ENCODE data around the gene TSTD1. TPM values are rescaled to one million over a fixed set of nuclear protein-coding genes. Genes with fewer than 3 reads are reported as not detected.

The TSTD1 gene
- total RNA-seq, 2 donors from 2014 or later, result 38.7 to 119 TPM

GRCh38 chr1:161052899-161053298 is 14.1 kb upstream of the TSTD1 start:
- Mint-ChIP-seq H3K27me3 (no peaks in the 10 kb centered on the region), H3K27ac (peak overlapping the region; percentile 53), H3K9me3 (no peaks in the 10 kb centered on the region), H3K4me3 (no peak overlapping the region), H3K4me1 (no peaks in the 10 kb centered on the region), H3K36me3 (ENCODE audit: low read depth) (peaks cover 98% of the 10 kb centered on the region)
- ATAC-seq (replicated peaks), result no peak

GRCh38 chr1:161051219-161051618 is 12.5 kb upstream of the TSTD1 start:
- no peak overlapping the region for H3K27ac Mint-ChIP-seq
- no peak overlapping the region for H3K4me3 Mint-ChIP-seq
- peaks cover 9% of the 10 kb centered on the region for H3K4me1 Mint-ChIP-seq
- H3K27me3 Mint-ChIP-seq, result no peaks in the 10 kb centered on the region
- ATAC-seq (replicated peaks), result no peak
- peaks cover 91% of the 10 kb centered on the region for H3K36me3 Mint-ChIP-seq (ENCODE audit: low read depth)
- H3K9me3 Mint-ChIP-seq, result no peaks in the 10 kb centered on the region

GRCh38 chr1:161048949-161049722 is 10.4 kb upstream of the TSTD1 start:
- H3K27me3 Mint-ChIP-seq, result no peaks in the 10 kb centered on the region
- H3K4me1 Mint-ChIP-seq, result peaks cover 17% of the 10 kb centered on the region
- peak overlapping the region; percentile 98 for H3K27ac Mint-ChIP-seq
- H3K9me3 Mint-ChIP-seq, result no peaks in the 10 kb centered on the region
- peak overlapping the region; percentile 6 for H3K4me3 Mint-ChIP-seq
- H3K36me3 Mint-ChIP-seq (ENCODE audit: low read depth), result peaks cover 90% of the 10 kb centered on the region
- ATAC-seq (replicated peaks), result no peak

- no peak for ATAC-seq (replicated peaks)
- H3K4me1 Mint-ChIP-seq, result peaks cover 22% of the 10 kb centered on the region
- H3K9me3 Mint-ChIP-seq, result no peaks in the 10 kb centered on the region
- peak overlapping the region; percentile 98 for H3K27ac Mint-ChIP-seq
- H3K4me3 Mint-ChIP-seq, result peak overlapping the region; percentile 93
- no peaks in the 10 kb centered on the region for H3K27me3 Mint-ChIP-seq
- peaks cover 87% of the 10 kb centered on the region for H3K36me3 Mint-ChIP-seq (ENCODE audit: low read depth)
Measured at GRCh38 chr1:161047436-161048420, 9.0 kb upstream of the TSTD1 start.

GRCh38 chr1:161046605-161047228 is 8.0 kb upstream of the TSTD1 start:
- Mint-ChIP-seq H3K36me3 (ENCODE audit: low read depth) (peaks cover 87% of the 10 kb centered on the region), H3K9me3 (no peaks in the 10 kb centered on the region), H3K4me1 (peaks cover 26% of the 10 kb centered on the region)

GRCh38 chr1:161045736-161046604 is 7.2 kb upstream of the TSTD1 start, which contains the start of gene USF1:
Gene USF1, minus strand, starts transcription at chr1:161045977. Its CDS starts 2,702 bp downstream, at chr1:161043275.
- Mint-ChIP-seq H3K27me3 (no peaks in the 10 kb centered on the region), H3K9me3 (no peaks in the 10 kb centered on the region), H3K27ac (peak within 1 kb of the TSS; percentile 98), H3K4me1 (peaks cover 30% of the 10 kb centered on the region), H3K36me3 (ENCODE audit: low read depth) (peaks cover 87% of the 10 kb centered on the region), H3K4me3 (peak within 1 kb of the TSS; percentile 93)
- peak; percentile 89 for ATAC-seq (replicated peaks)

More at GRCh38 chr1:161046605-161047228, 8.0 kb upstream of the TSTD1 start:
- ATAC-seq (replicated peaks), result no peak
- peak overlapping the region; percentile 98 for H3K27ac Mint-ChIP-seq
- no peaks in the 10 kb centered on the region for H3K27me3 Mint-ChIP-seq
- peak overlapping the region; percentile 93 for H3K4me3 Mint-ChIP-seq

GRCh38 chr1:161044908-161045735 is 6.4 kb upstream of the TSTD1 start:
- Mint-ChIP-seq H3K4me3 (peak overlapping the region; percentile 93), H3K27me3 (no peaks in the 10 kb centered on the region), H3K36me3 (ENCODE audit: low read depth) (peaks cover 87% of the 10 kb centered on the region), H3K9me3 (no peaks in the 10 kb centered on the region), H3K4me1 (peaks cover 30% of the 10 kb centered on the region), H3K27ac (peak overlapping the region; percentile 98)
- peak; percentile 53 for ATAC-seq (replicated peaks)

- Mint-ChIP-seq H3K4me1 (peaks cover 30% of the 10 kb centered on the region), H3K27me3 (no peaks in the 10 kb centered on the region), H3K9me3 (no peaks in the 10 kb centered on the region), H3K4me3 (peak overlapping the region; percentile 93), H3K36me3 (ENCODE audit: low read depth) (peaks cover 87% of the 10 kb centered on the region), H3K27ac (peak overlapping the region; percentile 98)
- ATAC-seq (replicated peaks), result no peak
Measured at GRCh38 chr1:161044535-161044907, 5.8 kb upstream of the TSTD1 start.

- H3K9me3 Mint-ChIP-seq, result no peaks in the 10 kb centered on the region
- ATAC-seq (replicated peaks), result no peak
- peaks cover 75% of the 10 kb centered on the region for H3K36me3 Mint-ChIP-seq (ENCODE audit: low read depth)
- H3K27me3 Mint-ChIP-seq, result no peaks in the 10 kb centered on the region
- peak overlapping the region; percentile 92 for H3K4me3 Mint-ChIP-seq
- H3K4me1 Mint-ChIP-seq, result peaks cover 17% of the 10 kb centered on the region
- H3K27ac Mint-ChIP-seq, result peak overlapping the region; percentile 87
Measured at GRCh38 chr1:161039546-161039945, 782 bp upstream of the TSTD1 start.

- H3K4me1 Mint-ChIP-seq, result peaks cover 13% of the 10 kb centered on the region
- H3K27ac Mint-ChIP-seq, result peak overlapping the region; percentile 87
- H3K36me3 Mint-ChIP-seq (ENCODE audit: low read depth), result peaks cover 71% of the 10 kb centered on the region
- H3K9me3 Mint-ChIP-seq, result no peaks in the 10 kb centered on the region
- no peak for ATAC-seq (replicated peaks)
- H3K27me3 Mint-ChIP-seq, result no peaks in the 10 kb centered on the region
- peak overlapping the region; percentile 92 for H3K4me3 Mint-ChIP-seq
Measured at GRCh38 chr1:161039154-161039545, 386 bp upstream of the TSTD1 start.

- no peak for ATAC-seq (replicated peaks)
- Mint-ChIP-seq H3K27ac (peak overlapping the region; percentile 87), H3K36me3 (ENCODE audit: low read depth) (peaks cover 61% of the 10 kb centered on the region), H3K27me3 (no peaks in the 10 kb centered on the region), H3K4me1 (peaks cover 13% of the 10 kb centered on the region), H3K9me3 (no peaks in the 10 kb centered on the region), H3K4me3 (peak overlapping the region; percentile 92)
Measured at GRCh38 chr1:161037661-161038522, 872 bp downstream of the TSTD1 start.

- peaks cover 30% of the 10 kb centered on the region for H3K36me3 Mint-ChIP-seq (ENCODE audit: low read depth)
- H3K27me3 Mint-ChIP-seq, result no peaks in the 10 kb centered on the region
- H3K4me3 Mint-ChIP-seq, result no peak overlapping the region
- ATAC-seq (replicated peaks), result peak; percentile 16
- no peak overlapping the region for H3K27ac Mint-ChIP-seq
- no peaks in the 10 kb centered on the region for H3K9me3 Mint-ChIP-seq
- peaks cover 11% of the 10 kb centered on the region for H3K4me1 Mint-ChIP-seq
Measured at GRCh38 chr1:161033751-161034150, 5.0 kb downstream of the TSTD1 start.
